MCF 10A (cell line): ENCODE data around the gene ABHD8. TPM values are rescaled to one million over a fixed set of nuclear protein-coding genes. Genes with fewer than 3 reads are reported as not detected.
A peak's percentile ranks its signal among the peaks of the same experiment; 100 is the strongest.

Source experiments
- BruUV-seq: library from RNA; stranded (reverse); fragments of 400-500 nt; replicated peaks from 2 replicates; lab custom pipeline; 2021; lab: Mats Ljungman, UMichigan
- CTCF ChIA-PET: fragments of 300-600 bp; sonication (Branson Sonifier 250); formaldehyde crosslinking; extraction: SDS; loops from one replicate; lab custom pipeline; 2021; ENCODE audit warnings: antibody characterized with exemption, inconsistent platforms; lab: Yijun Ruan, JAX
- POLR2A ChIA-PET: fragments of 300-600, 350-650 bp; sonication (Branson Sonifier 250); formaldehyde crosslinking; extraction: SDS; loops from one replicate; lab custom pipeline; 2020; ENCODE audit warnings: antibody characterized with exemption, inconsistent platforms; lab: Yijun Ruan, JAX
- DNase-seq: peaks from one replicate; pipeline ENCODE4 v3.0.0-alpha.2; 2018; ENCODE audit not compliant: unreplicated experiment
- H3K27ac Mint-ChIP-seq: one replicate; pipeline ENCODE4 v1.8.0; 2022; ENCODE audit warnings: mild to moderate bottlenecking, low read depth, mixed read lengths; ENCODE audit not compliant: unreplicated experiment
- H3K27me3 Mint-ChIP-seq: one replicate; pipeline ENCODE4 v1.8.0; 2022; ENCODE audit warnings: mixed read lengths; ENCODE audit not compliant: insufficient read depth, unreplicated experiment
- H3K36me3 Mint-ChIP-seq: one replicate; pipeline ENCODE4 v1.8.0; 2022; ENCODE audit warnings: mild to moderate bottlenecking, moderate library complexity, mixed read lengths; ENCODE audit not compliant: insufficient read depth, unreplicated experiment
- H3K4me1 Mint-ChIP-seq: one replicate; pipeline ENCODE4 v1.8.0; 2022; ENCODE audit warnings: mixed read lengths; ENCODE audit not compliant: insufficient read depth, unreplicated experiment
- H3K4me3 Mint-ChIP-seq: one replicate; pipeline ENCODE4 v1.8.0; 2022; ENCODE audit warnings: mild to moderate bottlenecking, moderate library complexity, mixed read lengths; ENCODE audit not compliant: unreplicated experiment
- H3K9me3 Mint-ChIP-seq: one replicate; pipeline ENCODE4 v1.8.0; 2022; ENCODE audit warnings: mixed read lengths; ENCODE audit not compliant: unreplicated experiment
- CTCF ChIP-seq: fragments of 200-600 bp; IDR thresholded peaks from one replicate; pipeline ENCODE4 v1.8.0; 2022; ENCODE audit warnings: antibody characterized with exemption, mild to moderate bottlenecking; ENCODE audit not compliant: unreplicated experiment
- intact Hi-C: fragments of 100-400 bp; cut with micrococcal nuclease; formaldehyde crosslinking; loops from 2 replicates; pipeline ENCODE4 v1.14.1; 2022
- total RNA-seq: library from RNA; stranded (reverse); gene quantifications from 2 replicates; pipeline ENCODE4 v1.2.3, GENCODE V29; 2022

The ABHD8 gene
- total RNA-seq, 1 experiment from 2014 or later: 4.1 TPM

GRCh38 chr19:17262557-17262956 lies 40.7 kb downstream of the ABHD8 start:
- no peaks in the 10 kb centered on the region for H3K36me3 Mint-ChIP-seq
- intact Hi-C loops: no loop called here
- H3K4me3 Mint-ChIP-seq: no peak overlapping the region
- no peak for DNase-seq
- peaks cover 7% of the 10 kb centered on the region for H3K9me3 Mint-ChIP-seq
- no peak for TF ChIP-seq CTCF
- no peaks in the 10 kb centered on the region for H3K27me3 Mint-ChIP-seq
- peaks cover 12% of the 10 kb centered on the region for H3K4me1 Mint-ChIP-seq
- BruUV-seq: no TSS peak
- ChIA-PET POLR2A (no interaction called here), CTCF (interaction anchor here (0.5 to 5.7 kb wide), 3 partner anchors 20 to 82 kb away, joined by 3 to 44 read pairs (median 4); partner anchors contain the start of gene ANKLE1)
- no peak overlapping the region for H3K27ac Mint-ChIP-seq

DNA sequence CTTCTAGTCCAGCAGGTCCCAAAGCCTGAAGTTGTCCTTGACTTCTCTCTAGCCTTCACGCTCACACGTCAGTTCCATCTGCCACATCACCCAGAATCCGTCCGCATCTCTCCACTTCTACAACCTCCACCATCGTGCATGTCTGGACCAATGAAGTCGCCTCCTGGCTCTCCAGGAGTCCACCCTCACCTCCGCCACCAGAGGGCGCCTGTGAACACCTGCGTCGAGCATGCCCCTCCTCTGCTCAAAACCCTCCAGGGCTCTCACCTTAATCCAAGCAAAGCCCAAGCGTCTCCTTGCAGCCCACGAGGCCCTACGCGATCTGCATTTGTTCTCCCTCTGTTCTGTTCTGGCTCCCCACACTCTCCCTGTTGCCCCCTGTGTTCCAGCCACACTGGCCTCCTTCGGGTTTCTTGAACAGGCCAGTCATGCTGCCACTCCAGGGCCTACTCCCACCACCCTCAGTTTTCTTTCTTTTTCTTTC lies 42.3 kb downstream of the ABHD8 start:
- Mint-ChIP-seq H3K4me1 (peaks cover 6% of the 10 kb centered on the region), H3K9me3 (no peaks in the 10 kb centered on the region), H3K36me3 (no peaks in the 10 kb centered on the region), H3K4me3 (no peak overlapping the region), H3K27ac (no peak overlapping the region), H3K27me3 (no peaks in the 10 kb centered on the region)
- peak; percentile 93 for DNase-seq
- BruUV-seq: no TSS peak
- ChIA-PET CTCF (interaction anchor here (0.6 to 5.7 kb wide), 15 partner anchors 11 to 931 kb away, joined by 3 to 56 read pairs (median 3); partner anchors contain the start of gene ANKLE1), POLR2A (interaction anchor here (0.7 to 1.6 kb wide), 5 partner anchors 11 to 184 kb away, joined by 3 to 5 read pairs (median 3); partner anchors contain the start of gene ABHD8)
- intact Hi-C loops: no loop called here
- TF ChIP-seq CTCF: peak; percentile 91

- no peak overlapping the region for H3K4me3 Mint-ChIP-seq
- H3K9me3 Mint-ChIP-seq: no peaks in the 10 kb centered on the region
- intact Hi-C loops: no loop called here
- TF ChIP-seq CTCF: no peak
- H3K36me3 Mint-ChIP-seq: peaks cover 1% of the 10 kb centered on the region
- no peak overlapping the region for H3K27ac Mint-ChIP-seq
- H3K27me3 Mint-ChIP-seq: no peaks in the 10 kb centered on the region
- POLR2A ChIA-PET: interaction anchor here (0.6 to 1.6 kb wide), 6 partner anchors 11 to 673 kb away, joined by 3 to 5 read pairs (median 3); partner anchors contain the start of genes ABHD8 and CCDC124
- CTCF ChIA-PET: interaction anchor here (0.6 to 5.7 kb wide), 15 partner anchors 10 to 930 kb away, joined by 3 to 56 read pairs (median 3); partner anchors contain the start of gene ANKLE1
- no peak for DNase-seq
- BruUV-seq: no TSS peak
- H3K4me1 Mint-ChIP-seq: peaks cover 12% of the 10 kb centered on the region
Measured at GRCh38 chr19:17259934-17260333, 43.3 kb downstream of the ABHD8 start.

GRCh38 chr19:17259118-17259780 lies 44.0 kb downstream of the ABHD8 start:
- peaks cover 17% of the 10 kb centered on the region for H3K4me1 Mint-ChIP-seq
- ChIA-PET POLR2A (interaction anchor here (0.6 to 1.6 kb wide), 6 partner anchors 10 to 673 kb away, joined by 3 to 5 read pairs (median 4); partner anchors contain the start of gene CCDC124), CTCF (interaction anchor here (0.6 to 5.7 kb wide), 6 partner anchors 9 to 195 kb away, joined by 3 to 56 read pairs (median 6); partner anchors contain the start of gene ANKLE1)
- H3K36me3 Mint-ChIP-seq: peaks cover 8% of the 10 kb centered on the region
- no peak for DNase-seq
- BruUV-seq: no TSS peak
- no peak for TF ChIP-seq CTCF
- no peaks in the 10 kb centered on the region for H3K27me3 Mint-ChIP-seq
- intact Hi-C loops: no loop called here
- no peaks in the 10 kb centered on the region for H3K9me3 Mint-ChIP-seq
- no peak overlapping the region for H3K27ac Mint-ChIP-seq
- no peak overlapping the region for H3K4me3 Mint-ChIP-seq
